Breast epithelium (tissue), 3 donors: ENCODE results near the gene IL17RD.
"Not testable (repeated sequence)": the region's sequence is repeated elsewhere in the genome, so short reads cannot be mapped to it uniquely, and the experiment has no call there.

ENCODE experiments used
- CTCF ChIP-seq, 3 donors: fragments of 450-650 bp; IDR thresholded peaks; one replicate each; pipeline ENCODE4 v1.5.1; 2016 to 2017; ENCODE audit warnings: antibody characterized with exemption in 3 of 3, mild to moderate bottlenecking in 3 of 3, moderate library complexity in 3 of 3
- POLR2A ChIP-seq: fragments of 450-650 bp; IDR thresholded peaks from one replicate; pipeline ENCODE4 v1.6.1; 2016; ENCODE audit warnings: antibody characterized with exemption, mild to moderate bottlenecking, moderate library complexity
- POLR2AphosphoS5 ChIP-seq, 3 donors: sonication (generic); formaldehyde crosslinking; IDR thresholded peaks; one replicate each; pipeline ENCODE4 v1.6.1; 2017; ENCODE audit warnings: antibody characterized with exemption in 3 of 3

- not testable (repeated sequence) for TF ChIP-seq CTCF (IDR thresholded peaks at IDR 0.05); POLR2A; POLR2AphosphoS5 (IDR thresholded peaks at IDR 0.05)
Measured at GRCh38 chr3:57083266-57083995, 81.7 kb downstream of the IL17RD start.
